Measurements from ENCODE around the gene MAGI2. TPM values are rescaled to one million over a fixed set of nuclear protein-coding genes. Genes with fewer than 3 reads are reported as not detected.

MAGI2 gene
- total and polyA plus RNA-seq, 4 donors = 0.37 to 4.1 (median 1.4) TPM

DNA sequence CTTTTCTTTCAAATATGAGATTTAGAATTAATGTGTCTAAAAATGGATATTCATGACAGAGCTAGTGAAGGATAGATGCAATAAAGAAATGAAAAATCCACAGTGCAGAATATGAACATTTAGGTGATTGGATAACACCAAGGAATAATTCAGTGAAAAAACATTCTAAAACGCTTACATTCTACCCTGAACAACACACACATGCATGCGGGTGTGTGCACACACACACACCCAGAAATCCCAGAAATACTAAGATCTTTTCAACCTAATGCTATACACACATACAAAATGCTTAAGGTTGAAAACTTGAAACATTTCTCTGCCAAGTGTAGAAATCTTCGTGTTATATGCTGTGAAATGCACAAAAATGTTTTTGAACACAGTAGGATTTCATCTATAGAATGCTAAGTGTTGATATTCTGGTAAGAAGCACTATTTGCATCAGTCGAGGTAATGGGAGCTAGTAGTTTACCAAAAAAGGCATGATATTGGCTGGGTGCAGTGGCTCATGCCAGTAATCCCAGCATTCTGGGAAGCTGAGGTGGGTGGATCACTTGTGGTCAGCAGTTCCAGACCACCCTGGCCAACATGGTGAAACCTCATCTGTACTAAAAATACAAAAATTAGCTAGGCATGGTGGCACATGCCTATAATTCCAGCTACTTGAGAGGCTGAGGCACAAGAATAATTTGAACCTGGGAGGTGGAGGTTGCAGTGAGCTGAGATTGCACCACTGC, 1054.3 kb downstream of the MAGI2 start:
- WGBS = 78% methylated on average over 4 of the region's 4 CpGs
- no peak for DNase-seq (ENCODE audit: low spot score)
- TF ChIP-seq RXRA (IDR thresholded peaks at IDR 0.05) (no peak), TAF1 (conservative IDR thresholded peaks at IDR 0.05) (no peak), HNF4A (conservative IDR thresholded peaks at IDR 0.05) (no peak), EGR1 (IDR thresholded peaks at IDR 0.05; ENCODE audit: low read depth in 2 of 2) (no peak), YY1 (IDR thresholded peaks at IDR 0.05) (no peak), FOXA2 (IDR thresholded peaks at IDR 0.05) (no peak), RAD21 (IDR thresholded peaks at IDR 0.05) (no peak), SP1 (IDR thresholded peaks at IDR 0.05) (no peak)
- TF ChIP-seq, protein P1, sequence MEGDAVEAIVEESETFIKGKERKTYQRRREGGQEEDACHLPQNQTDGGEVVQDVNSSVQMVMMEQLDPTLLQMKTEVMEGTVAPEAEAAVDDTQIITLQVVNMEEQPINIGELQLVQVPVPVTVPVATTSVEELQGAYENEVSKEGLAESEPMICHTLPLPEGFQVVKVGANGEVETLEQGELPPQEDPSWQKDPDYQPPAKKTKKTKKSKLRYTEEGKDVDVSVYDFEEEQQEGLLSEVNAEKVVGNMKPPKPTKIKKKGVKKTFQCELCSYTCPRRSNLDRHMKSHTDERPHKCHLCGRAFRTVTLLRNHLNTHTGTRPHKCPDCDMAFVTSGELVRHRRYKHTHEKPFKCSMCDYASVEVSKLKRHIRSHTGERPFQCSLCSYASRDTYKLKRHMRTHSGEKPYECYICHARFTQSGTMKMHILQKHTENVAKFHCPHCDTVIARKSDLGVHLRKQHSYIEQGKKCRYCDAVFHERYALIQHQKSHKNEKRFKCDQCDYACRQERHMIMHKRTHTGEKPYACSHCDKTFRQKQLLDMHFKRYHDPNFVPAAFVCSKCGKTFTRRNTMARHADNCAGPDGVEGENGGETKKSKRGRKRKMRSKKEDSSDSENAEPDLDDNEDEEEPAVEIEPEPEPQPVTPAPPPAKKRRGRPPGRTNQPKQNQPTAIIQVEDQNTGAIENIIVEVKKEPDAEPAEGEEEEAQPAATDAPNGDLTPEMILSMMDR (IDR thresholded peaks at IDR 0.05; ENCODE audit: low read depth, low read length, missing input control) = no peak
- TF ChIP-seq, protein P2, sequence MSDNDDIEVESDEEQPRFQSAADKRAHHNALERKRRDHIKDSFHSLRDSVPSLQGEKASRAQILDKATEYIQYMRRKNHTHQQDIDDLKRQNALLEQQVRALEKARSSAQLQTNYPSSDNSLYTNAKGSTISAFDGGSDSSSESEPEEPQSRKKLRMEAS (IDR thresholded peaks at IDR 0.05) = no peak

DNA sequence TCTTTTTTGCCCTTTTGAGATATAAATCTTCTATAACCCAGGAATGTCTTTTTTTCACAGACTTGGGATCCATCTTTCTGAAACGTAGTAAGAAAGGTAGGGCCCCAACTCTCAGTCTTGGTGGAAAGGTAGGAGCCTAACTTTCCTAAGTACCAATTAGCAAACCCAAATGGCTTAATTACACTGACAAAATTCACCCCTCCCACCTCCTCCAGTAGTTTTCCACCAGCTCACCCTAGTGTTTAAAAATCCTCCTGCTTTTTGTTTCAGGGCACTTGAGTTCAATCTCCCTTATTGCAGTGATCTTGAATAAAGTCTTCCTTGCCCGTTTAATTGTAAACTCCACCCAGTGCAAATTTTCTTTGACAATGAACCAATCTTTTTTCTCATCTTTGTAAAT, 1054.9 kb downstream of the MAGI2 start:
- H3K27ac ChIP-seq (ENCODE audit: low read depth in 1 of 2, low read length in 2 of 2) = no peak overlapping the region
- 76% methylated on average over 2 of the region's 2 CpGs for WGBS
- no peak overlapping the region for H3K4me3 ChIP-seq (ENCODE audit: low read depth in 1 of 3, low read length in 3 of 3)
- H3K9ac ChIP-seq (ENCODE audit: low read depth in 1 of 2, low read length in 2 of 2) = no peak overlapping the region
- no peak for DNase-seq (ENCODE audit: low spot score)
- H3K27me3 ChIP-seq (ENCODE audit: control insufficient read depth in 4 of 4, insufficient read depth in 4 of 4, low read length in 3 of 4) = no peaks in the 10 kb centered on the region
- H3K9me3 ChIP-seq (ENCODE audit: control insufficient read depth in 4 of 4, low read length in 3 of 4) = no peaks in the 10 kb centered on the region
- no peaks in the 10 kb centered on the region for H3K36me3 ChIP-seq (ENCODE audit: control insufficient read depth in 4 of 4, insufficient read depth in 3 of 4, low read depth in 1 of 4, low read length in 3 of 4)
- TF ChIP-seq, protein P3, sequence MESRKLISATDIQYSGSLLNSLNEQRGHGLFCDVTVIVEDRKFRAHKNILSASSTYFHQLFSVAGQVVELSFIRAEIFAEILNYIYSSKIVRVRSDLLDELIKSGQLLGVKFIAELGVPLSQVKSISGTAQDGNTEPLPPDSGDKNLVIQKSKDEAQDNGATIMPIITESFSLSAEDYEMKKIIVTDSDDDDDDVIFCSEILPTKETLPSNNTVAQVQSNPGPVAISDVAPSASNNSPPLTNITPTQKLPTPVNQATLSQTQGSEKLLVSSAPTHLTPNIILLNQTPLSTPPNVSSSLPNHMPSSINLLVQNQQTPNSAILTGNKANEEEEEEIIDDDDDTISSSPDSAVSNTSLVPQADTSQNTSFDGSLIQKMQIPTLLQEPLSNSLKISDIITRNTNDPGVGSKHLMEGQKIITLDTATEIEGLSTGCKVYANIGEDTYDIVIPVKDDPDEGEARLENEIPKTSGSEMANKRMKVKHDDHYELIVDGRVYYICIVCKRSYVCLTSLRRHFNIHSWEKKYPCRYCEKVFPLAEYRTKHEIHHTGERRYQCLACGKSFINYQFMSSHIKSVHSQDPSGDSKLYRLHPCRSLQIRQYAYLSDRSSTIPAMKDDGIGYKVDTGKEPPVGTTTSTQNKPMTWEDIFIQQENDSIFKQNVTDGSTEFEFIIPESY (IDR thresholded peaks at IDR 0.05) = no peak
- no peak for TF ChIP-seq NR2F2 (IDR thresholded peaks at IDR 0.05)
- no peak for TF ChIP-seq YY1 (IDR thresholded peaks at IDR 0.05)
- H3K4me1 ChIP-seq (ENCODE audit: control insufficient read depth in 4 of 4, insufficient read depth in 4 of 4, low read length in 3 of 4) = no peaks in the 10 kb centered on the region

More for the DNA sequence above, 1054.3 kb downstream of the MAGI2 start:
- Histone ChIP-seq H3K36me3 (ENCODE audit: control insufficient read depth in 4 of 4, insufficient read depth in 3 of 4, low read depth in 1 of 4, low read length in 3 of 4) (no peaks in the 10 kb centered on the region), H3K27me3 (ENCODE audit: control insufficient read depth in 4 of 4, insufficient read depth in 4 of 4, low read length in 3 of 4) (no peaks in the 10 kb centered on the region), H3K27ac (ENCODE audit: low read depth in 1 of 2, low read length in 2 of 2) (no peak overlapping the region), H3K4me3 (ENCODE audit: low read depth in 1 of 3, low read length in 3 of 3) (no peak overlapping the region), H3K9me3 (ENCODE audit: control insufficient read depth in 4 of 4, low read length in 3 of 4) (no peaks in the 10 kb centered on the region), H3K9ac (ENCODE audit: low read depth in 1 of 2, low read length in 2 of 2) (no peak overlapping the region), H3K4me1 (ENCODE audit: control insufficient read depth in 4 of 4, insufficient read depth in 4 of 4, low read length in 3 of 4) (no peaks in the 10 kb centered on the region)

DNA sequence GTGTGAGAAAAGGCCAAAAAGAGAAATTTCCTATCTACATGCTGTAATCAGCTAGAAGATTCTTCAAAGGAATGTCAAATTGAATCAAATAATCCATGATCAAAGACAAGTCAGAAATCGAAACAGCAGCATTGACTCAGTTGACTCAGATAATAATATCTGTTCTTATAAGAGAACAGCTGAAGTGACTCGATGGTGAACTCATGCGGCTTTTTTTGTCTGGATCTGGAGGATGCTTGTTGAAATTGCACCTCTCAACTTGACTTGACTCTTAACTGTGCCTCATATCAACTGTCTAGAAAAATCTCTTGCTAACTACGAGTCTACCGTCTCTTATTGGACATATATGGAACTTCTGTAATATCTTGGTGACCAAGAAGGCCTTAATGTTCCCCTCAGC, 1055.4 kb downstream of the MAGI2 start:
- 92% methylated on average over 5 of the region's 5 CpGs for WGBS
- H3K4me1 ChIP-seq (ENCODE audit: control insufficient read depth in 4 of 4, insufficient read depth in 4 of 4, low read length in 3 of 4) = no peaks in the 10 kb centered on the region
- H3K9ac ChIP-seq (ENCODE audit: low read depth in 1 of 2, low read length in 2 of 2) = no peak overlapping the region
- no peaks in the 10 kb centered on the region for H3K9me3 ChIP-seq (ENCODE audit: control insufficient read depth in 4 of 4, low read length in 3 of 4)
- H3K27ac ChIP-seq (ENCODE audit: low read depth in 1 of 2, low read length in 2 of 2) = no peak overlapping the region
- no peaks in the 10 kb centered on the region for H3K27me3 ChIP-seq (ENCODE audit: control insufficient read depth in 4 of 4, insufficient read depth in 4 of 4, low read length in 3 of 4)
- no peak for DNase-seq (ENCODE audit: low spot score)
- H3K4me3 ChIP-seq (ENCODE audit: low read depth in 1 of 3, low read length in 3 of 3) = no peak overlapping the region
- no peak for TF ChIP-seq SP1 (IDR thresholded peaks at IDR 0.05)
- TF ChIP-seq, protein P1 (IDR thresholded peaks at IDR 0.05; ENCODE audit: low read depth, low read length, missing input control) = no peak
- no peaks in the 10 kb centered on the region for H3K36me3 ChIP-seq (ENCODE audit: control insufficient read depth in 4 of 4, insufficient read depth in 3 of 4, low read depth in 1 of 4, low read length in 3 of 4)

Measured in liver (tissue), 9 donors.